Activated T-helper 2 cell treated with anti-CD3 and anti-CD28 coated beads, Interferon-gamma antibody, Interleukin-2, Interleukin-4, amounts not matched to agents 10 μg/mL and 5 μg/mL and 100 μg/mL, durations not matched to agents 14 hours and 24 hours and 36 hours (primary cell): Measurements from ENCODE around the gene LAMP5. TPM values are rescaled to one million over a fixed set of nuclear protein-coding genes. Genes with fewer than 3 reads are reported as not detected.

Experiments used
- DNase-seq: peaks from one replicate; pipeline ENCODE4 v3.0.0; 2021; ENCODE audit warnings: low spot score
- H3K27ac Mint-ChIP-seq: one replicate; pipeline ENCODE4 v1.8.0; 2021; ENCODE audit warnings: mixed read lengths
- H3K27me3 Mint-ChIP-seq: one replicate; pipeline ENCODE4 v1.8.0; 2021; ENCODE audit warnings: low read depth, mixed read lengths
- H3K36me3 Mint-ChIP-seq: one replicate; pipeline ENCODE4 v1.8.0; 2021; ENCODE audit warnings: low read depth, mixed read lengths
- H3K4me1 Mint-ChIP-seq: one replicate; pipeline ENCODE4 v1.8.0; 2021; ENCODE audit warnings: low read depth, mixed read lengths
- H3K4me3 Mint-ChIP-seq: one replicate; pipeline ENCODE4 v1.8.0; 2021; ENCODE audit warnings: low read depth, mild to moderate bottlenecking, moderate library complexity, mixed read lengths
- H3K9me3 Mint-ChIP-seq: one replicate; pipeline ENCODE4 v1.8.0; 2021; ENCODE audit warnings: mixed read lengths
- intact Hi-C: fragments of 100-400 bp; cut with micrococcal nuclease; formaldehyde crosslinking; loops from one replicate; pipeline ENCODE4 v1.15.1; 2023
- total RNA-seq: library from RNA; stranded (reverse); gene quantifications from 2 replicates; pipeline ENCODE4 v1.2.3, GENCODE V29; 2022

The LAMP5 gene
- total RNA-seq, 1 donor from 2014 or later, result not detected

DNA sequence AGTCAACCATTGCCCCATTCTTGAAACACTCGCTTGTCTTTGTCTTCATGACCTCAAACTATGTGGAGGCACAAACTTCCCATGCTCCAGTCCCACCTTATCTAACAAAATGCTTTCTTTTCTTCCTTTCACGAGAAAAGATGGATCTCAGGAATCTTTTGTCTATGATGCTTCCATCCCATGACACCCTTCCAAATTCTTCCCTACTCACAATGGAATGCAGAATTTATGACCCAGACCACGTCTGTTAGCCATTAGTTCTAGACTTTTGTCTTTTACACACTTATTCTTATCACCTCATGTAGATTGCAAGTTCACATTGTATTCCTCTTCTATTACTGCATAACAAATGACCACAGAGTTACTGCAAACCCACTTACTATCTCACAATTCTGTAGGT is 24.2 kb upstream of the LAMP5 start:
- no peaks in the 10 kb centered on the region for H3K27me3 Mint-ChIP-seq
- H3K27ac Mint-ChIP-seq, result no peak overlapping the region
- H3K4me3 Mint-ChIP-seq, result no peak overlapping the region
- no peaks in the 10 kb centered on the region for H3K9me3 Mint-ChIP-seq
- H3K4me1 Mint-ChIP-seq, result no peaks in the 10 kb centered on the region
- no peaks in the 10 kb centered on the region for H3K36me3 Mint-ChIP-seq
- intact Hi-C loops, result no loop called here
- DNase-seq, result no peak

DNA sequence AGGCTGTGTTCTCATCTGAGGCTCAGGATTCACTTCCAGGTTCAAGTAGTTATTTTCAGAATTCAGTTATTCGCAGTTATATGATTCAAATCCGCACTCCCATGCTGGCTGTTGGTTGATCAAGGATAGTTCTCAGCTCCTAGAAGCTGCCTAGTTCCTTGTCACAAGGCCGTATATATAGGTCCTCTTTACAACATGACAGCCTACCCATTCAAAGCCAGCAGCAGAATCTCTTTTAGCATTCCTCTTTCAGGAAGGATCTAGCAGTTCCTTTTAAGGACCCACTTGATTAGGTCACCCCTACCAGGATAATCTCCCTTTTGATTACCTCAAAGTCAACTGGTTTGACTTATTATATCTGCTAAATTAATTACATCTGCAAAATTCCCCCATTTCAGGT is 23.8 kb upstream of the LAMP5 start:
- H3K4me3 Mint-ChIP-seq, result no peak overlapping the region
- no peaks in the 10 kb centered on the region for H3K36me3 Mint-ChIP-seq
- no peaks in the 10 kb centered on the region for H3K9me3 Mint-ChIP-seq
- intact Hi-C loops, result no loop called here
- H3K27me3 Mint-ChIP-seq, result no peaks in the 10 kb centered on the region
- DNase-seq, result no peak
- no peak overlapping the region for H3K27ac Mint-ChIP-seq
- no peaks in the 10 kb centered on the region for H3K4me1 Mint-ChIP-seq

DNA sequence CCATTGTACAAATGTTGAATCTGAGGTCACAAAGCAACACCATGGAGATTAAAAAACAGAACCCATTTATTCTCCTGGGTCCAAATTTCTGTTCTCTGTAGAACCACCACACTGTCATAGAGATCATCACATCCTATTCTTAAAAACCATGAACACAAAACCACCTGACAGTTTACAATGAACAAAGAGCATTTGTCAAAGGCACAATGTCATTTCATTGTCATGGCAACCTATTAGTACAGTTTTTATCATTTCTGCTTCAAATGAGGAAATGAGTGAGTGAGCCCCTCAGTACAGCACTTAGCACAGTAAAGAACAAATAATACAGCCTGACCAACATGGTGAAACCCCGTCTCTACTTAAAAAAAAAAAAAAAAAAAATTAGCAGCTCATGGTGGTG is 23.1 kb upstream of the LAMP5 start:
- no peaks in the 10 kb centered on the region for H3K4me1 Mint-ChIP-seq
- H3K9me3 Mint-ChIP-seq, result no peaks in the 10 kb centered on the region
- DNase-seq, result no peak
- intact Hi-C loops, result no loop called here
- no peak overlapping the region for H3K27ac Mint-ChIP-seq
- H3K36me3 Mint-ChIP-seq, result no peaks in the 10 kb centered on the region
- no peak overlapping the region for H3K4me3 Mint-ChIP-seq
- no peaks in the 10 kb centered on the region for H3K27me3 Mint-ChIP-seq

DNA sequence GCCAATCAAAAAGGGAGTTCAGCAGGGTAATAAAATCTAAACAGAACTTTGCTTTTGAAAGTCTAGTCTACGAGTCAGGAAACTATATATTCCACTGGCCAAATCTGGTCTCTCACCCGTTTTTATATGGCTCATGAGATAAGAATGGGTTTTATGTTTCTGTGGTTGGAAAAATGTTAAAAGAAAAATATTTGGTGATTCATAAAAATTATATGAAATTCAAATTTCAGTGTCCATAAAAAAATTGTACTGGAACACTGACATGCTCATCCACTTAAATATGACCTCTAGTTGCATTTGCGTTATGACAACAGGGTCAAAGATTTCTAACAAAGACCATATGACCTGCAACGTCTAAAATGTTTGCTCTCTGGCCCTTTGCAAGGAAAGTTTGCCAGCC is 22.3 kb upstream of the LAMP5 start:
- DNase-seq, result no peak
- no peaks in the 10 kb centered on the region for H3K4me1 Mint-ChIP-seq
- intact Hi-C loops, result no loop called here
- H3K27ac Mint-ChIP-seq, result no peak overlapping the region
- H3K27me3 Mint-ChIP-seq, result no peaks in the 10 kb centered on the region
- H3K36me3 Mint-ChIP-seq, result no peaks in the 10 kb centered on the region
- H3K4me3 Mint-ChIP-seq, result no peak overlapping the region
- H3K9me3 Mint-ChIP-seq, result no peaks in the 10 kb centered on the region

DNA sequence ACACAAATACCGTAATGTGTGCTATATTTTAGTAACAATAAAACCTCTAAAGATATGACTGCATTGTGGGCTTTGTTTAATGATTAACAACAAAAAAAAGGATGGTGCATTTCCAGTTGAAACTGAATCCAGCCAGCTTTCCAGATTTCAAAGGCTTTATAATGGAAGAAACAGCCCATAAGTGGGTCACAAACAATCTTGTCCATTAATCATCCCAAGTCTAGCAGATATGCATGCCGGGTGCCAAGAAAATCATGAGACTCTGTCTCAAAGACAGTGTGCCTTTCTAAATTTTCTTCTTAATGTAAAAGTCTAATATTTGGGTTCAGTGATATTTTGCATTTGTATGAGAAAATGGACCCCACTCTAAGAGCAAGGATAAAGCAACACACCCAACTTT is 20.6 kb upstream of the LAMP5 start:
- Mint-ChIP-seq H3K27ac (no peak overlapping the region), H3K27me3 (no peaks in the 10 kb centered on the region), H3K4me3 (no peak overlapping the region), H3K36me3 (no peaks in the 10 kb centered on the region), H3K4me1 (no peaks in the 10 kb centered on the region), H3K9me3 (no peaks in the 10 kb centered on the region)
- no peak for DNase-seq
- intact Hi-C loops, result no loop called here

DNA sequence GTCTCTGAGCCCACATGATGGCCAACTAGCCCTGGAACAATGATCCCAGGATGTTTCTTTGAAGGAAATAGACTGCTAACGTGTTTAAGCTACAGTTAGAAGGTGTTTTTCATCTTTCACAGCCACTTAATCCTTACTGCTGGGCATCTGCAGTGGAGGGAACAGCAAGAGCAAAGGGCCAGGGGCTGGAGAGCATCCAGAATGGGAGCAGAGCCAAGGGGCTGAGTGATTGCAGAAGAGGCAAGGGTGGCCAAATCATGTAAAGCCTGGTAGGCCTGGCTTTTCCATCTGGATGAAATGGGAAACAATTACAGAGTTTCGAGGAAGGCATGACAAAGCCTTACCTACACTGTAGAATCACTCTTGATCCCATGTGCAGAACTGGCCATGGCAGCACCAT is 18.7 kb upstream of the LAMP5 start:
- intact Hi-C loops, result no loop called here
- Mint-ChIP-seq H3K4me3 (no peak overlapping the region), H3K9me3 (no peaks in the 10 kb centered on the region), H3K36me3 (no peaks in the 10 kb centered on the region), H3K4me1 (no peaks in the 10 kb centered on the region), H3K27me3 (no peaks in the 10 kb centered on the region), H3K27ac (no peak overlapping the region)
- no peak for DNase-seq

DNA sequence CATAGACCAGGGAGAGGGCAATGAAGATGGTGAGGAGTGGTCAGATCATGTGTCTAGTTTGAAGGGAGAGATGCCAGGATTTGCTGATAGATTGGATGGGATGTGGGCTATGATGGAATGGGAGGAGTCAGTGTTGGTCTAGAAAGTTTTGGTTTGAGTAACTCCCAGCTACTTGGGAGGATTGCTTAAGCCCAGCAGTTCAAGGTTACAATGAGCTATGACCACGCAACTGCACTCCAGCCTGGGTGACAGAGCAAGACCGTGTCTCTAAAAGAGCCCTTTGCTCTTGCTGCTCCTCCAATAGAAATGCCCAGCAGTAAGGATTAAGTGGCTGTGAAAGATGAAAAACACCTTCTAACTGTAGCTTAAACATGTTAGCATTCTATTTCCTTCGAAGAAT is 18.2 kb upstream of the LAMP5 start:
- DNase-seq, result no peak
- Mint-ChIP-seq H3K27me3 (no peaks in the 10 kb centered on the region), H3K9me3 (no peaks in the 10 kb centered on the region), H3K4me3 (no peak overlapping the region), H3K4me1 (no peaks in the 10 kb centered on the region), H3K36me3 (no peaks in the 10 kb centered on the region), H3K27ac (no peak overlapping the region)
- intact Hi-C loops, result no loop called here

DNA sequence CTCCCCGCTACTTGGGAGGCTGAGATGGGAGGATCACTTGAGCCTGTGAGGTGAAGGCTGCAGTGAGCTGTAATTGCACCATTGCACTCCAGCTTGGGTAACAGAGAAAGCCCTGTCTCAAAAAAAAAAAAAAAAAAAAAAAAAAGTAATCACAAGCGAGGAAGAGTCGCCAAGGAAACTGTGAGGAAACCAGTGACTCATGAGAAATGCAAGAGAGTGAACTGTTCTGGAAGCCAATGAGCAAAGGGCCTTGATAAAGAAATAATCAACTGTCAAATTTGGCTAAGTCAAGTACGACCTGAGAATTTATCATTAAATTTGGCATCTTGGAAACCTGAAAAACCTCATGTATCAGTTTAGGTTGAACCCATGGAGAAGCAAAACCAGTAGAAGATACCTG is 16.1 kb upstream of the LAMP5 start:
- no peak for DNase-seq
- no peaks in the 10 kb centered on the region for H3K4me1 Mint-ChIP-seq
- H3K27ac Mint-ChIP-seq, result no peak overlapping the region
- H3K4me3 Mint-ChIP-seq, result no peak overlapping the region
- H3K27me3 Mint-ChIP-seq, result no peaks in the 10 kb centered on the region
- H3K9me3 Mint-ChIP-seq, result no peaks in the 10 kb centered on the region
- intact Hi-C loops, result no loop called here
- H3K36me3 Mint-ChIP-seq, result no peaks in the 10 kb centered on the region

DNA sequence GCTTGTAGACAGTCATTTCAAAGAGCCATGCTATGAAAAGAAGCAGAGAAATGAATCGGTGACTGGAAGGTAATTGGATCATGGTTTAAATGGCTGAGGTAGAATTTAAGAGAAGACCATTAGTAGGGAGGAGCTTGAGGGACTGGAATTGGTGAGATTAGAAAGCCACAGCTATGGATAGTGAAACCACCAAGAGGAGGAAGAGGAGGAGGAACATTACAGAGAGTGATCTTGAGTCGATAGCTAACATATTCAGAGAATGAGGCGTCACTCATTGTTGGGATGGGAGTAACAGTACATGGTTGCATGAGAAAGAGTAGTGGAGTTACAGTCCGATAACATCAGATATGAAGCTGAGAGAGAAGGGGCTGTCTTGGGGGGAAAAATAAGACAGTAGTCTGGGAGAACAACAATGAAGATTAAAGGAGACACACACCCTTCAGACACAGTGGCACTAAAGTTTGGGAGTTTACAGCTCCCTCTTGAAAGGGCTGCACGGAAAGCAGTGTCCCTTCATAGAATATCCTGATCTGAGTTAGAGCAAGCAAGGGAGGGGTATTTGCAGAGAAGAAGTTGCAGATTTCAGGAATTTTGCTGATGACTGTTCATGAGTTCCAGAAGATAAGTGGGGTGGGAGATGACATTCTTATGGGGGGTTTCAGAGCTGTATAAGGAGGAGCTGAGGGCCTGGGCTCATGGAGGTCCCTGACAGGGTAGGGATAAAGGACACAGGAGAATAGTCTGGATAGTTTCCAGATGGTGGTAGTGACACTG is 15.1 kb upstream of the LAMP5 start:
- H3K36me3 Mint-ChIP-seq, result no peaks in the 10 kb centered on the region
- no peaks in the 10 kb centered on the region for H3K27me3 Mint-ChIP-seq
- H3K27ac Mint-ChIP-seq, result no peak overlapping the region
- H3K4me3 Mint-ChIP-seq, result no peak overlapping the region
- intact Hi-C loops, result no loop called here
- no peaks in the 10 kb centered on the region for H3K4me1 Mint-ChIP-seq
- no peak for DNase-seq
- H3K9me3 Mint-ChIP-seq, result no peaks in the 10 kb centered on the region

DNA sequence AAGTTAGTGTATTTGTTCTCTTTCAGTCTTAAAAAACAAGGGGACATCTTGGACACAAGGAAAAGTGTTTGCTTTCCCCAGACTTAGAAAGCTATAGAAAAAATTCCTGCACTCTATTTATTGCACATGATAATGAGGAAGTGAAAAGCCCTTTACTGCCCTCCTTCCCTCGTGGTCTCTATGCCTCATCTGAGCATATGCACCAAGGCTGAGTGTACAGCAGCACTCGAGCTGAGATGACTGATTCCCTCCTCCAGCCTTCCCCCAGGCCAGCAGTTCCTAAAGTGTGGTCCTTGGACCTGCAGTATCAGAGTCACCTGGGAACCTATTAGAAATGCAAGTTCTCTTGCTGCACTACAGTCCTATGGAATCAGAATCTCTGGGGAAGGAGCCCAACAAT is 14.3 kb upstream of the LAMP5 start:
- intact Hi-C loops, result no loop called here
- Mint-ChIP-seq H3K27ac (no peak overlapping the region), H3K27me3 (no peaks in the 10 kb centered on the region), H3K9me3 (no peaks in the 10 kb centered on the region), H3K4me1 (no peaks in the 10 kb centered on the region), H3K4me3 (no peak overlapping the region), H3K36me3 (no peaks in the 10 kb centered on the region)
- DNase-seq, result no peak

DNA sequence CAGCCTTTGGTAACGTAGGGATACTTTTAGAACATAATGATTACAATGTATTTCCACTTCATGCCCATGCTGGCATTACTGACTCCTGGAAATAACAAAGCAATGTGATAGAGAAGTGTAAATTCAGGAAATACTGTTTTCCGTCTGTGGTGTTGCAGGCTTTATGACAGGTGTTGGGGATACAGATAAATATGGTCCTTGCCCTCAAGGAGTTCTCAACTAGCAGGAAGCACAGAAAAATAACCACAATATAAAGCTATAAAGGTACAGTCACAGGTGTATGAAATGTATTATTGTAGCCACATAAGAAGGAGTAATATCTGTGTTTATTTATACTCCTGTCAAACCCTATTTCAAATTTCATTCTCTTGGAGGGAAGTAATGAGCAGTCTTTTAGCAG is 12.9 kb upstream of the LAMP5 start:
- H3K27ac Mint-ChIP-seq, result no peak overlapping the region
- H3K36me3 Mint-ChIP-seq, result no peaks in the 10 kb centered on the region
- no peak overlapping the region for H3K4me3 Mint-ChIP-seq
- H3K9me3 Mint-ChIP-seq, result no peaks in the 10 kb centered on the region
- intact Hi-C loops, result no loop called here
- H3K4me1 Mint-ChIP-seq, result no peaks in the 10 kb centered on the region
- H3K27me3 Mint-ChIP-seq, result peaks cover 8% of the 10 kb centered on the region
- no peak for DNase-seq

DNA sequence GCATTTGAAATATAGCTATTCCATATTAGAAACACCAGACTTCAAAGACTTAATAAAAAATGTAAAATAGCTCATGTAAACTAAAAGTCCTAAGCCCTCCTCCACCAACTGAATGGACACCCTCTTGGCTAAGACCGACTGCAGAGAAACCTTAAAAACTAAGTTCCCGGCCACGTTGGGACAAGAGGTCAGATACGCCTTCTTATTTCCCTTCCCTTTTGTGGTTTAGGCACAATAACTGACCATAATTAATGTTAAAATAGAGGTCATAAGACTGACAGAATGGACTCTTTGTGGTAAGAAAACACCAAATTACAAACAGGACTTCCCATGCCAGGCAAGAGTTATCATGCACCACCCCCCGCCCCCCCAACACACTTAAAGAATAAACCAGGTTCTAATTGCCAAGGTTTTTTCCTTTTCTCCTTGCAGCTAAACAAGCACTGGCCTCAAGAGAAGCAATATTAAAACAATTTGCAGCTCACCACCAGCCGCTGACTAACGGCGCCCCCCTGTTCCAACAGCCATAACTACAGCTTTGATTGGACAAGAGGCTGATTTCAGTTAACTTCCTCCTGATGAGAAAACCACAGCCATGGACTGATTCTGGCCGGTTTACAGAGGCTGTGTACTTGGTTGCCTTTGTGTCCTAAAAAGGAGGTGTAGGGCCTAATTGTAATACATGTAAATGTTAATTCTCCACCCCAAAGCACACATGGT is 10.7 kb upstream of the LAMP5 start:
- intact Hi-C loops, result no loop called here
- no peaks in the 10 kb centered on the region for H3K4me1 Mint-ChIP-seq
- H3K9me3 Mint-ChIP-seq, result no peaks in the 10 kb centered on the region
- no peak overlapping the region for H3K27ac Mint-ChIP-seq
- H3K4me3 Mint-ChIP-seq, result no peak overlapping the region
- DNase-seq, result no peak
- peaks cover 22% of the 10 kb centered on the region for H3K27me3 Mint-ChIP-seq
- no peaks in the 10 kb centered on the region for H3K36me3 Mint-ChIP-seq

DNA sequence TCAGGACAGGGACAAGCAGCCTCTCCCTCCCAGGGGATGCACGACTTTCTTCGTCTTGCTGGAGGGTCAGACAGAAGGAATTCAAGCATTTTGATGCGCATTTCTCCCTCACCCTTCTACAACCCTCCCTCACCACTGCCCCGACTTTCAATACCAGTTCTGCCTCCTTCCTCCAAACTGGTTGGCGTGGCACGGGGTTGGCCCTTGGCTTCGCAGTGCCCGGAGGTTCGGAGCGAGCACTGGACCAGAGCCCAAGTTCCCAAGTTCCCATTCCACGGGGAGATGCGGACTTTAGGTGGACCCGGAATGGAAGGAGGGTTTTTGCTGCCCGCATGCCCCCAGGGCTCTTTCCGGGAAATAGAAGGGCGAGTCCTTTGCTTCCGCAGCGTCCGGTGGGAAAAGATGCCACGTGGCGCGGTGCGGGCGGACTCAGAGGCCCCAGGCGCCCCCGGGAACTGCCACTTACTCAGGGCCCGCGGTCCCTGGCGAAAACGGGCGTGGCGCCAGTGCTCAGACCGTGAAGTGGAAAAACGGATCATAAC is 8.0 kb upstream of the LAMP5 start:
- Mint-ChIP-seq H3K36me3 (no peaks in the 10 kb centered on the region), H3K4me1 (no peaks in the 10 kb centered on the region), H3K9me3 (no peaks in the 10 kb centered on the region), H3K27me3 (peaks cover 38% of the 10 kb centered on the region), H3K27ac (no peak overlapping the region), H3K4me3 (no peak overlapping the region)
- intact Hi-C loops, result no loop called here
- no peak for DNase-seq
